SW480 (cell line): ENCODE data around the gene PRTN3.
A peak's percentile ranks its signal among the peaks of the same experiment; 100 is the strongest.
"Not testable (repeated sequence)": the region's sequence is repeated elsewhere in the genome, so short reads cannot be mapped to it uniquely, and the experiment has no call there.

ENCODE experiments used
- DNase-seq: peaks from one replicate; pipeline ENCODE4 v3.0.0-alpha.2; 2016; ENCODE audit warnings: low spot score

The PRTN3 gene

DNA sequence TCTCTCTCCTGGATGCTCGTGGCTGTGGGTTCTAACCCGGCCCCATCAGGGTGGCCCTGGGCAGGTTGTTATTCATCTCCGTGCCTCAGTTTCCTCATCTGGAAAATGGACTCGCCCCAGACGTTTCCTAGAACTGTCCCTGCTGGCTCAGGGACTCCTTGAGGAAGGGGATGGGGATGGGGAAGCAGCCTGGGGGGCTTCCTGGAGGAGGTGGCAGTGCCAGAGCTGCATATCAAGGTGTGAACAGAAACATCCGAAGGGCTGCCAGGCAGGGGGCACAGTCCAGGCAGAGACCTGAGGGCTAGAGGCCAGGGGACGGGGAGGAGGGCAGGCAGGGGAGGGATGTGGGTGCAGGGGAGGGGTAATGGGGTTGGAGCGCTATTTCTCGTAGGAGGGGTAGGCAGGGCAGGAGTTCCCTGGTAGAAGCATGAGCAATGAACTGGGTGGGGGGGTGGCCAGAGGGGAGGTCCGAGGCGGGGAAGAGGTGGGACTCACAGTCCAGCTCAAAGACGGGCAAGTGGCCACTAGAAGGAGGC is 7.7 kb downstream of the PRTN3 start:
- DNase-seq: no peak

DNA sequence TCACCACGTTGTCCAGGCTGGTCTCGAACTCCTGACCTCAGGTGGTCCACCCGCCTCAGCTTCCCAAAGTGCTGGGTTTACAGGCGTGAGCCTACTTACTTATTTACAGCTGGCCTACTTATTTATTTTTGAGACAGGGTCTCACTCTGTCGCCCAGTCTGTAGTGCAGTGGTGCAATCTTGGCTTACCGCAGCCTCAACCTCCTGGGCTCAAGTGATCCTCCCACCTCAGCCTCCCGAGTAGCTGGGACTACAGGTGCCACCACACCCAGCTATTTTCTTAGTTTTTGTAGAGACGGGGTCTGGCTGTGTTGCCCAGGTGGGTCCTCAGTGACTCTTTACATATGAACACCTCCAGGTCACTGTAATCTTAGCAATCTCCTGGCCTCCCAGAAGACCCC is 8.4 kb downstream of the PRTN3 start:
- DNase-seq: not testable (repeated sequence)

DNA sequence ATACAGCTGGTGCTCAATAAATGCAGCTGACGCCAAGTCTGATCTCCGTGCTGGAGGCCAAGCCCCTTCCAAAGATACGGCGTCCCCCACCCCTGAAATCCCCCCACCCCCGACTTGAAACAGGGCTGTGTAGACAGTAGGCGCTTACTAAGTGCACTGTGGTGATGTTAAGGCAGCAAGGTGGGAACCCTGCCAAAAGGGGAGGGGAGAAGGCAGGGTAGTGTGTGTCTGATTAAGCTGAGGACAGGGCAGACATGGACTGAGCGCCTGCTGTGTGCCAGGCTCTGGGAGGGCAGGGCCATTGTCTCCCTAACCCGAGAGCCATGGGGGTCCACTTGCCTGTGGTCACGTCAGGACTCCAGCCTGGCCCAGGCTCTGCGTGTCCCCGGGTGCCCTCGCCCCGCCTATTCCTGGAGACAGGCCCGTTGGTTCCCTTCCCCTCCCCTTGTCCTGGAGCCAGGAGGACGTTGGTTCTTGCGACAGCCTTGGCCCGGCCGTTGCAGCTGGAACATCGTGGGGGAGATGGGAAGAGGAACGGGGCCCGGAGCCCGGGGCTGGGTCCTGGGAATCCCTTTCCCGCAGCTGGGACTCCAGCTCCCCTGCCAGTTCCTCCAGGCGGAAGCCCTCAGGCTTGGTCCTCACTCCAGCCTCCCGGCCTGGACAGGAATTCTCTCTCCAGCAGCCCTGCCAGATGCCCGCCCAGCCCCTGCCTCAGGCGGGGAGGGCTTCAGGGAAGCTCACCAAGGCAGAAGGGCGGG is 9.6 kb downstream of the PRTN3 start:
- DNase-seq: peak; percentile 32

DNA sequence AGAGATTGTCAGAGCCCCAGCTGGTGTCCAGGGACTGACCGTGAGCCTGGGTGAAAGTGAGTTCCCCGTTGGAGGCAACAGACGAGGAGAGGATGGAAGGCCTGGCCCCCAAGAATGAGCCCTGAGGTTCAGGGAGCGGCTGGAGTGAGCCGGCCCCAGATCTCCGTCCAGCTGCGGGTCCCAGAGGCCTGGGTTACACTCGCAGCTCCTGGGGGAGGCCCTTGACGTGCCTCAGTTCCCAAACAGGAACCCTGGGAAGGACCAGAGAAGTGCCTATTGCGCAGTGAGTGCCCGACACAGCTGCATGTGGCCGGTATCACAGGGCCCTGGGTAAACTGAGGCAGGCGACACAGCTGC is 10.2 kb downstream of the PRTN3 start:
- no peak for DNase-seq

DNA sequence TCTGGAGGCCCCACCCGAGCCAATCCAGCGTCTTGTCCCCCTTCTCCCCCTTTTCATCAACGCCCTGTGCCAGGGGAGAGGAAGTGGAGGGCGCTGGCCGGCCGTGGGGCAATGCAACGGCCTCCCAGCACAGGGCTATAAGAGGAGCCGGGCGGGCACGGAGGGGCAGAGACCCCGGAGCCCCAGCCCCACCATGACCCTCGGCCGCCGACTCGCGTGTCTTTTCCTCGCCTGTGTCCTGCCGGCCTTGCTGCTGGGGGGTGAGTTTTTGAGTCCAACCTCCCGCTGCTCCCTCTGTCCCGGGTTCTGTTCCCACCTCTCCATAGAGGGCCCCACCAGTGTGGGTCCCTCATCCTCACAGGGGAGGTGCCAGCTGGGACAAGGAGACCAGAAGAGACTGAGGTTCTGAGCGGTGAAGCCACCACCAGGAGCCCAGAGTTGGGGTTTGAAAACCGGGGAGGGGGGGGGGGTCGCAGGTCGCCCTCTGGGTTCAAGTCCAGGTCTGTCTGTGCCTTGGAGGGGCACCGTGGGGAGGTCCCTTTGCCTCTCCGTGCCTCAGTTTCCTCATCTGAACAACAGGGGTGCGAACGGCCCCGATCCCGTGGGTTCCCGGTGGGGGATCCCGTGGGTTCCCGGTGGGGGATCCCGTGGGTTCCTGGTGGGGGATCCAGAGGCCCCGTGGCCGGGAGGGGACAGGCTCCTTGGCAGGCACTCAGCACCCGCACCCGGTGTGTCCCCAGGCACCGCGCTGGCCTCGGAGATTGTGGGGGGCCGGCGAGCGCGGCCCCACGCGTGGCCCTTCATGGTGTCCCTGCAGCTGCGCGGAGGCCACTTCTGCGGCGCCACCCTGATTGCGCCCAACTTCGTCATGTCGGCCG is 11.6 kb downstream of the PRTN3 start, which contains the start of gene ELANE:
ELANE (plus strand) TSS at position 168 of the 878 bp plus-strand sequence; CDS start at position 194, 26 bp downstream.
- DNase-seq: no peak

DNA sequence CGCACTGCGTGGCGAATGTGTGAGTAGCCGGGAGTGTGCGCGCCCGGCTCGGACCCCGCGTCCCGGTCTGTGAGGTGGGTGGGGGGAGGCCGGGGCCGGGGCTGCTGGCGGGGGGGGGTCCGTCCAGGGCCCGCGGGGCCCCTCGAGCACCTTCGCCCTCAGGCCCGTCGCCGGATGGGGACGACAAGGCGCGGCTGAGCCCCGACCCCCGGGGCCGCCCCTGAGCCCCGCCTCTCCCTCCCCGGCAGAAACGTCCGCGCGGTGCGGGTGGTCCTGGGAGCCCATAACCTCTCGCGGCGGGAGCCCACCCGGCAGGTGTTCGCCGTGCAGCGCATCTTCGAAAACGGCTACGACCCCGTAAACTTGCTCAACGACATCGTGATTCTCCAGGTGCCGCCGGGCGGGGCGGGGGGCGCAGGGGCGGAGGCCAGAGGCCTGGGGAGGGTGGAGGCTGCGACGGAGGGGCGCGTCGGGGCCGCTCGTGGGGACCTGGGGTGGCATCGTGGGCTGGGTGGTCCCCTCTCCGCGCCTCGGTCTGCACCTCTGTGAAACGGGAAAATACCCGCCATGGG is 12.3 kb downstream of the PRTN3 start:
- DNase-seq: no peak

DNA sequence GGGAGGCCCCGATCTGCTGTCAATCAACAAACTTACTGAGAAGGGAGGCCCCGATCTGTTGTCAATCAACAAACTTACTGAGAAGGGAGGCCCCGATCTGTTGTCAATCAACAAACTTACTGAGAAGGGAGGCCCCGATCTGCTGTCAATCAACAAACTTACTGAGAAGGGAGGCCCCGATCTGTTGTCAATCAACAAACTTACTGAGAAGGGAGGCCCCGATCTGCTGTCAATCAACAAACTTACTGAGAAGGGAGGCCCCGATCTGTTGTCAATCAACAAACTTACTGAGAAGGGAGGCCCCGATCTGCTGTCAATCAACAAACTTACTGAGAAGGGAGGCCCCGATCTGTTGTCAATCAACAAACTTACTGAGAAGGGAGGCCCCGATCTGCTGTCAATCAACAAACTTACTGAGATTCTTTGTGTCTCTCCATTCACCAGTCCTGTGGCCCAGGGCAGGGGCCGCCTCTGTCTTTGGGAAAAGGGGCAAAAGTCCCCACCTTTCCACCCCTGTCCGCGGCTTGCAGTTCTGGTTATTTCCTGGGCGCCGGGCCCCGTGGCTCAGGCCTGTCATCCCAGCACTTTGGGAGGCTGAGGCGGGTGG is 12.9 kb downstream of the PRTN3 start:
- not testable (repeated sequence) for DNase-seq

DNA sequence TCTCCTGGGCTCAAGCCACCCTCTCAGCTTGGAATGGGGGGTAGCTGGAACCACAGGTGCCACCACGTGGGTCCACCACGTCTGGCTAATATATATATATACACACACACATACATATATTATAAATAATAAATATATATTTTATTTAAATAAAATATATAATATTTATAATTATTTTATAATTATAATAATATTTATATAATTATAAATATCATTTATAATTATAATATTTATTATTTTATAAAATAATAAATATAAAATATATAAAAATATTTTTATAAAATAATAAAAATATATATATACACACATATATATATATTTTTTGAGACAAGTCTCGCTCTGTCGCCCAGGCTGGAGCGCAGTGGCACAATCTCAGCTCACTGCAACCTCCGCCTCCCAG is 13.8 kb downstream of the PRTN3 start:
- no peak for DNase-seq

DNA sequence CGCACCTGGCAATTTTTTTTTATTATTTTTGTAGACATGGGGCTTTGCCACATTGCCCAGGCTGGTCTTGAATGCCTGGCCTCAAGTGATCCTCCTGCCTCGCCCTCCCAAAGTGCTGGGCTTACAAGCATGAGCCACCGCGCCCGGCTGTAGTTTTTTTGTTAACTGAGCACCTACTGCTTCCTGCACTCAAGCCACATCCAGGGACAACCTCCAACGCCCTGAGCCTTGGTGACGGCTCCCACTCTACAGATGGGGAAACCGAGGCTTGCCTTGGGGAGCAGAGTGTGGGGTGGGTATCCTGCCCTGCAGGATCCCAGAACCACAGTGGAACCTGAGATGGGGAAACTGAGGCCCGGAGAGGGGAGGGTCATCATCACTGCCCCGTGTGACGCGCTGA is 14.3 kb downstream of the PRTN3 start:
- no peak for DNase-seq

DNA sequence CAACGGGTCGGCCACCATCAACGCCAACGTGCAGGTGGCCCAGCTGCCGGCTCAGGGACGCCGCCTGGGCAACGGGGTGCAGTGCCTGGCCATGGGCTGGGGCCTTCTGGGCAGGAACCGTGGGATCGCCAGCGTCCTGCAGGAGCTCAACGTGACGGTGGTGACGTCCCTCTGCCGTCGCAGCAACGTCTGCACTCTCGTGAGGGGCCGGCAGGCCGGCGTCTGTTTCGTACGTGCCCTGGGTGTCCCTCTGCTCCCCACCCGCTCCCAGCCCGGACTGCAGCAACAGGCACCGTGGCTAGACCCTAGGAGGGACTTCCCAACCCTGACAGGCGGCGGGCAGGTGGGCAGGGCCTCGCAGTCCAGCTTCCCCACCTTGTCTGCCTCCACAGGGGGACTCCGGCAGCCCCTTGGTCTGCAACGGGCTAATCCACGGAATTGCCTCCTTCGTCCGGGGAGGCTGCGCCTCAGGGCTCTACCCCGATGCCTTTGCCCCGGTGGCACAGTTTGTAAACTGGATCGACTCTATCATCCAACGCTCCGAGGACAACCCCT is 14.8 kb downstream of the PRTN3 start:
- DNase-seq: no peak

DNA sequence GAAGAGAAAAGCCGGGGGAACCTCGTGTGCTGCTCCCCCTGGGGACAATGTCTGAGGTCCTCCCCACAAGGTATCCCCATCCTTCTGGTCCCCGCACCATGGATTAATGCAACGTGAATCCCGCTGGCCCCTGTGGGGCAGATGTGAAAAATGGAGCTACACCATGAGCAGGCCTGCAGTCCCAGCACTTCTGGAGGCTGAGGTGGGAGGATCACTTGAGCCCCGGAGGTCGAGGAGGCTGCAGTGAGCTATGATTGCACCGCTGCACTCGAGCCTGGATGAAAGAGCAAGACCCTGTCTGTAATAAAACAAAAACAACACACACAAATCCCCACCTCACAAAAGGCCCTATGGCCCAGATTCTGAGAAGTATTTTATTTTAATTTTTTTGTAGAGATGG is 17.5 kb downstream of the PRTN3 start:
- no peak for DNase-seq

DNA sequence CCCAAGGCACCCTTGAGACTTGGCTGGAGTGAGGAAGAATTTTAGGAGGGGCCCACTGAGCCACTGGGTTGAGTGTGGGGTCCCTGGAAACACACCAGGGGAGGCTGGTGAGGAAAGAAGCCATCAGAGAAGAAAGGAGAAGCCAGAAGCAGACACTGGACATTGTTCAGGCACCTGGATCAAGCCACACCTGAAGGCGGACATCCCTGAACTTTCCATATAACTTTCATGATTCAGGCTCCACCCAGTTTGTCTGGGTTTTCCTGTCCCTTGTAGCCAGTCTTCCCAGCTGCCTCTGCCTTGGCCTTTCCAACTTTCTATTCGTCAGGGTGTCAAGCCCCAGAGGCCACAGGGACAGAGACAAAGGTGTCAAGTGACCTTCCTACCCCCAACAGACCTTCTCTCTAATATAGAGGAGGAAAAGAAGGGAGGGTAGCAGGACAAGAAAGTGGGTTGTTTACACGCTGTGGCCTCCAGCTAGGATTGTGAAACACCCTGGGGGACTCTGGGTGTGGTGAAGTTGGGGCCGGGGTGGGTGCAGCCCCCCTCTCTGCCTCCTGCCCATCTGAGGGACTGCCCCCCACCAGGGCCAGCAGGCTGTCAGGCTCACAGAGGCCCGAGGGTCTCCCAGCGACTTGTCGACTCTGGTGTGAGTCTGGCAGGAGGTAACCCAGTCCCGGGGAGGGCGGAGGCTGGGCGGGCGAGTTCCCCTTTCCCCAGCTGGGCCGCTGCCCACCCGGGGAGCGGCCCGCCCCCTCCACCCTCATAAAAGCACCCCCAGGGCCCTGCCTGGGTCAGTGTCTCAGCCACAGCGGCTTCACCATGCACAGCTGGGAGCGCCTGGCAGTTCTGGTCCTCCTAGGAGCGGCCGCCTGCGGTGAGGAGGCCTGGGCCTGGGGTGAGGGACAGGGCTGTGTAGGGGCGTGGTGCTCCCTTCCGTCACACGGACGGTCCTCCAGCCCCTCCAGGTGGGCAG is 18.4 kb downstream of the PRTN3 start, which contains the start of gene CFD:
CFD (plus strand) TSS at position 797 of the 976 bp plus-strand sequence; CDS start at position 823, 26 bp downstream.
- DNase-seq: no peak

DNA sequence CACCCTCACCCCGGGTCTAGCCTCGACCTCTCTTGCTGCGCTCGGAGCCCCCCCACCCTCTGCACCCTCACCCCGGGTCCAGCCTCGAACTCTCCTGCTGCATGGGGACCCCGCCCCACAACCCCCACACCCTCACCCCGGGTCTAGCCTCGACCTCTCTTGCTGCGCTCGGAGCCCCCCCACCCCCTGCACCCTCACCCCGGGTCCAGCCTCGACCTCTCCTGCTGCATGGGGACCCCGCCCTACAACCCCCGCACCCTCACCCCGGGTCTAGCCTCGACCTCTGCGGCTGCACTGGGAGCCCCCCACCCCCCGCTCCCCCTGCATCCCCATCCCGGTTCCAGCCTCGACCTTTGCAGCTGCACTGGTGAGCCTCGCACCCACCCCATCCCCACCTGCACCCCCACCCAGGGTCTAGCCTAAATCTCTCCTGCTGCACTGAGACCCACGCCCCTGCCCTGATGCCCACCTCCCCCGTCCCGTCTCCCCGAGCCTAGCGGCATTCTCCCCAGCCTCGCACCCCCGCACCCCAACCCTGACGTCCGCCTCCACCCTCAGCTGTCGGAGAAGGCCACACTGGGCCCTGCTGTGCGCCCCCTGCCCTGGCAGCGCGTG is 20.4 kb downstream of the PRTN3 start:
- DNase-seq: no peak

DNA sequence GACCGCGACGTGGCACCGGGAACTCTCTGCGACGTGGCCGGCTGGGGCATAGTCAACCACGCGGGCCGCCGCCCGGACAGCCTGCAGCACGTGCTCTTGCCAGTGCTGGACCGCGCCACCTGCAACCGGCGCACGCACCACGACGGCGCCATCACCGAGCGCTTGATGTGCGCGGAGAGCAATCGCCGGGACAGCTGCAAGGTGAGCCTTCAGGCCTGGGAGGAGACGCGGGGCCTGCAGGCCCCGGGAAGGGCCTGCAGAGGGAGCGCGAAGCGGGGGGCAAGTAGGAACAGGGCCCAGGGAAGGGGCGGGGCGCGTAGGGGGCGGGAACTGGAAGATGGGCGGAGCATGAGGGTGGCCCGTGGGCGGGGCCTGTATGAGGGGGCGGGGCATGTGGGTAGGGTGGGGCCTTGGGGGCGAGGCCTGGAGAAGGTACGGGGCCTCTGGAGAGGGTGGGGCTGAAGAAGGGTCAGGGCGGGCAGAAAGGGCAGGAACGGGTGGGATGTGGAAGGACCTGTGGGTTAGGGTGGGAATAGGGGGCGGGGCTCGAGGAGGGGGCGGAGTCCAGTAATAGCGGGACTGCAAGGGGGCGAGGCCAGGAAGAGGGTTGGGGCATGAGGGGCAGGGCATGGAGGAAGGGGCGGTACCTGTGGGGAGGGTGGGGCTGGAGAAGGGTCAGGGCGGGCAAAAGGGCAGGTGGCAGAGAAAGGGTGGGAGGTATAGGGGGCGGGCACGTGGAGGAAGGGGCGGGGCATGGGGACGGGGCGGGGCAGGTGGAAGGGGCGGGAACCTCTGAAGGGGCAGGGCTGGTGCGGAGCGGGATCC is 21.2 kb downstream of the PRTN3 start:
- peak; percentile 65 for DNase-seq

DNA sequence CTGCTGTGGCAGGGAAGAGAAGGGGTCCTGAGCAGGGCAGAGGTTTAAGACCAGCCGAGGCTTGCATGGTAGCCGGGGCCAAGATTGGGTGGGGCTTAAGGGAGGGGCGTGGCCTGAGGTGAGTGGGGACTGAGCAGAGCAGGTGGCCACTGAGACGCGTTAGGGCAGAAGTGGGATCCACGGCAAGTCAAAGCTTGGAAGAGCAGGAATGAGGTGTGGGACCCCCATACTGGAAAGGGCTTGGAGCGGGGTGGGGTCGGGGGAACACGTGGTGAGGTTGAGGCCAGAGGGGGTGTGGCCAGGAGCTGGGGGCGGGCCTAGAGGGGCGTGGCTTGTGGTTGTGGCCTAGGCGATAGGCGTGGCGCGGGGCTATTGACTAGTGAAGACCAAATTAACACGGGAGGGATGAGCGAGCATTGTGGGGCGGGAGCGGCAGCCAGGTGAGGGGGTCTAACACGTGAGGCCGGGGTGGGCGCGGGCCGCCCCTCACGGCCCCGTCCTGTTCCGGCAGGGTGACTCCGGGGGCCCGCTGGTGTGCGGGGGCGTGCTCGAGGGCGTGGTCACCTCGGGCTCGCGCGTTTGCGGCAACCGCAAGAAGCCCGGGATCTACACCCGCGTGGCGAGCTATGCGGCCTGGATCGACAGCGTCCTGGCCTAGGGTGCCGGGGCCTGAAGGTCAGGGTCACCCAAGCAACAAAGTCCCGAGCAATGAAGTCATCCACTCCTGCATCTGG is 21.9 kb downstream of the PRTN3 start:
- DNase-seq: peak; percentile 47

DNA sequence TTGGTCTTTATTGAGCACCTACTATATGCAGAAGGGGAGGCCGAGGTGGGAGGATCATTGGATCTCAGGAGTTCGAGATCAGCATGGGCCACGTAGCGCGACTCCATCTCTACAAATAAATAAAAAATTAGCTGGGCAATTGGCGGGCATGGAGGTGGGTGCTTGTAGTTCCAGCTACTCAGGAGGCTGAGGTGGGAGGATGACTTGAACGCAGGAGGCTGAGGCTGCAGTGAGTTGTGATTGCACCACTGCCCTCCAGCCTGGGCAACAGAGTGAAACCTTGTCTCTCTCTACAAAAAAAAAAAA is 22.5 kb downstream of the PRTN3 start:
- DNase-seq: no peak

DNA sequence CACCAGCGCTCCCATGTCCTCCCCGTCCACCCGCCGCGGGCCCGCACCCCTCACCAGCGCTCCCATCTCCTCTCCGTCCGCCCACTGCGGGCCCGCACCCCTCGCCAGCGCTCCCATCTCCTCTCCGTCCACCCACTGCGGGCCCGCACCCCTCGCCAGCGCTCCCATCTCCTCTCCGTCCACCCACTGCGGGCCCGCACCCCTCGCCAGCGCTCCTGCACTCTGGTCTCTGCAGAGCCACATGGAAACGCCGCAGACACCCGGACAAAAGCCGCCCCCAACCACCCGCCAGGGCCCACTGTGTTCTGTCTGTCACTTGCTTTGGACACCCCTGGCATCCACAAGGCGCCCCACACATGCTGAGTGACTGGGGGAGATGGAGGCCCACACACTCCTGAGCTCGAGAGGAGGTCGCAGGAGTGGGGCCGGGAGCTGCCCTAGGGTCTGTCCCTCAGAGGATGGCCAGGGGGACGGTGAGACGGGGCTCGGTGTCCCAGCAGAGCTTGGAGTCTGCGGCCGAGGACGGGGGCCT is 26.0 kb downstream of the PRTN3 start:
- DNase-seq: no peak

DNA sequence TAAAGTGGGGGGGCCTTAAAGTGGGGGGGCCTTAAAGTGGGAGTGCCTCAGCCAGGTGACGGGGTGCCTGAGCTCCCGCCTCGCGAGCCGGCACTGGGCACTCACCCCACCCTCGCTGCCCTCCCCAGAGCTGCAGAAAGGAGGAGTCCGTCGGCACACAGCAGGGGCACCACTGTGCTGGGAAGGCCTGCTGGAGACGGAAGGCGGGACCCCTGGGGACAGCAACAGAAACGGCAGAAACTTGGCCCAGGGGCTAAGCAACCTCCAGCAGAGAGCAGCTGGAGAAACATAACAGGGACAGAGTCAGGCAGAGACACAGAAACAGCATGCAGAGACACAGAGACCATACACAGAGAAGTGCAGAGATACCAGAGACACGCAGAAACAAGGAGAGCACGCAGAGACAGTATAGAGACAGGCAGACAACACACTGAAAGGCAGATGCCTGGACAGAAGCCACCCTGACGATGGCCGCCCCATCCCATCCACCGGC is 26.5 kb downstream of the PRTN3 start:
- no peak for DNase-seq
